Sigmoid colon (tissue), 4 donors: ENCODE results near the gene HTT-AS.

Experiments
- EP300 ChIP-seq, 4 donors: sonication (generic); formaldehyde crosslinking; IDR thresholded peaks; one replicate each; pipeline ENCODE4 v1.6.1; 2017; ENCODE audit warnings: antibody characterized with exemption in 4 of 4
- POLR2A ChIP-seq, 2 donors: fragments of 450-650 bp; IDR thresholded peaks; one replicate each; pipeline ENCODE4 v1.6.1; 2016; ENCODE audit warnings: antibody characterized with exemption in 2 of 2, mild to moderate bottlenecking in 2 of 2, moderate library complexity in 2 of 2
- POLR2AphosphoS5 ChIP-seq, 4 donors: sonication (generic); formaldehyde crosslinking; IDR thresholded peaks; one replicate each; pipeline ENCODE4 v1.6.1; 2017; ENCODE audit warnings: antibody characterized with exemption in 4 of 4
- TF ChIP-seq, protein P1 (sequence below), 4 experiments: fragments of 450-650 bp in 3 of 4; fragments of 200-600 bp in 1 of 4; IDR thresholded peaks; one replicate each; pipeline ENCODE4 v1.5.1; 2016 to 2019; ENCODE audit warnings: antibody characterized with exemption in 4 of 4, mild to moderate bottlenecking in 3 of 4, moderate library complexity in 2 of 4

DNA sequence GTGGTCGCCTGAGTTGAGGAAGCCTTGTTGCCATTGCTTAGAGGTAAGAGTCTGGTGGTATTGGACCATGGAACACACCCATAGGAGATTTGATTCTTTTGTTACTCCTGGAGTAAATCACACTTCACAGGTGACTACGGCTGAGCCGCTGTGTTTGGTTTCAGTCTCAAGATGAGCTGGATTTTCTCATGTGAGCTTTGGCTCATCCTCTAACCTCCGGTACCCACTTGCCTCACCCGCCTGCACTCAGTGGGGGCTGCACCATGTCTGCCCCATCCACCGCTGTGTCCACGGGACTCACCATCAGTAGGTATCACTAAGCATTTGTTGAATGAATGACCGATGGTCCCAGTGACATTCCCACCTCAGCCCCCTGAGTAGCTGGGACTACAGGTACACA, 52.7 kb downstream of the HTT-AS start:
- TF ChIP-seq, protein P1, sequence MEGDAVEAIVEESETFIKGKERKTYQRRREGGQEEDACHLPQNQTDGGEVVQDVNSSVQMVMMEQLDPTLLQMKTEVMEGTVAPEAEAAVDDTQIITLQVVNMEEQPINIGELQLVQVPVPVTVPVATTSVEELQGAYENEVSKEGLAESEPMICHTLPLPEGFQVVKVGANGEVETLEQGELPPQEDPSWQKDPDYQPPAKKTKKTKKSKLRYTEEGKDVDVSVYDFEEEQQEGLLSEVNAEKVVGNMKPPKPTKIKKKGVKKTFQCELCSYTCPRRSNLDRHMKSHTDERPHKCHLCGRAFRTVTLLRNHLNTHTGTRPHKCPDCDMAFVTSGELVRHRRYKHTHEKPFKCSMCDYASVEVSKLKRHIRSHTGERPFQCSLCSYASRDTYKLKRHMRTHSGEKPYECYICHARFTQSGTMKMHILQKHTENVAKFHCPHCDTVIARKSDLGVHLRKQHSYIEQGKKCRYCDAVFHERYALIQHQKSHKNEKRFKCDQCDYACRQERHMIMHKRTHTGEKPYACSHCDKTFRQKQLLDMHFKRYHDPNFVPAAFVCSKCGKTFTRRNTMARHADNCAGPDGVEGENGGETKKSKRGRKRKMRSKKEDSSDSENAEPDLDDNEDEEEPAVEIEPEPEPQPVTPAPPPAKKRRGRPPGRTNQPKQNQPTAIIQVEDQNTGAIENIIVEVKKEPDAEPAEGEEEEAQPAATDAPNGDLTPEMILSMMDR (IDR thresholded peaks at IDR 0.05) = no peak
- TF ChIP-seq POLR2AphosphoS5 (IDR thresholded peaks at IDR 0.05) = no peak
- TF ChIP-seq EP300 (IDR thresholded peaks at IDR 0.05) = no peak
- no peak for TF ChIP-seq POLR2A (IDR thresholded peaks at IDR 0.05)
